ENCODE results near the gene DGKA.
"Not testable (repeated sequence)": the region's sequence is repeated elsewhere in the genome, so short reads cannot be mapped to it uniquely, and the experiment has no call there.

DGKA gene

DNA sequence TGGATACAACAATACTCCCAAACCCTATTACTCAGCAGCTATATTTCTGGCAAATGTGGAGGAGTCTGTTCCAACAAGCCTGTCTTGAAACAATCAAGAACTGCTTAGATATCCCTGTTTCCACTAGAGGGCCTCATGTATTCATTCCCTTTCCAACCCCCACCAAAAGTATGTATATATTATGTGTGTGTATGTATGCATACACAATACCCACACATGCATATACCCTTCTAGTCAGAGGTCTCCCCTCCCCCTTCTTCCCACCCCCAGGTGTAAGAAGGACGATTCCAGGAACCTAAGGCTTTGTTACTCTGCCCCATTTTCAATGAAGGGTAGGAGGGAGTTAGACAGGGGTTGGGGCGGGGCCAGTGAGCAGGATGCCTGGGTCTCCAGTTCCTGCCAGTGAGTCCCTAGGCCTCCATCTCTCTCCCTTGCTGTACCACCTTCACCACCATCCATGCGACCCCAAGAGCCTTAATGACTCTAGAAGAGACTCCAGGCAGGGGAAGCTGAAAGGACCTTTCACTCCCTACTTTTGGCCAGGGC lies at the start of gene DGKA:
TSS of gene DGKA (plus strand) at position 392 of the 546 bp plus-strand sequence. CDS start 5,342 bp downstream, outside the sequence.
- peak; percentile 88 for DNase-seq (ENCODE audit: low spot score)

DNA sequence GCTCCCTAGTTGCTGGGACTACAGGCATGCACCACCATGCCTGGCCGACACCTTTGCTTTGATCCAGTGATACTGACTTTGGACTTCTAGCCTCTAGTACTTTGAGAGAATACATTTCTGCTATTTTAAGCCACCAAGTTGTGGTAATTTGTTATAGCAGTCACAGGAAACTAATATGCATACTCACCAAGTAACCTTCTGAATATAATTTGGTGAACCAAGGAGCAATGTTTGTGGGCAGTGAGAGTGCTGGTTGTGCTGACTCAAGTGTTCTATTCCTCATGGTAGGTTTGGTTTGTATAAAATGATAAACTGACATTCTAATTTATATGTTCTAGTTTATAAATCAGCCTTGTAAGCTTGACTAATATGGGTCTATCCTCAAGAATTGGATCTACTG lies 45.8 kb upstream of the DGKA start:
- DNase-seq (ENCODE audit: low spot score): no peak

GRCh38 chr12:55891310-55891709 lies 39.7 kb upstream of the DGKA start:
- DNase-seq (ENCODE audit: low spot score): no peak

DNA sequence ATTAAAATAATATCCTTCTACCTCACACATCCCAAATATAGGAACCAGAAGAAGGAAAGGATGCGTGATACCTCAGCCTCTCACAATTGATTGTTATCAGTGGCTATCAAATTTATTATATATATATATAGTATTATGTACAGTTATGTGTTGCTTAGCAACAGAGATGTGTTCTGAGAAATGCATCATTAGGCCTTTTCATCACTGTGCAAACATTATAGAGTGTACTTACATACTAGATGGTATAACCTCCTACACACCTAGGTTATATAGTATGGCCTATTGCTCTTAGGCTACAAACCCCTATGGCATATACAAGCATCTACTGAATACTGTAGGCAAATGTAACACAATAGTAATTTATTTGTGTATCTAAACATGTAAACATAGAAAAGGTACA lies 37.2 kb upstream of the DGKA start:
- no peak for DNase-seq (ENCODE audit: low spot score)

GRCh38 chr12:55899082-55899481 lies 31.9 kb upstream of the DGKA start:
- peak; percentile 3 for DNase-seq (ENCODE audit: low spot score)

GRCh38 chr12:55901881-55902490 lies 29.0 kb upstream of the DGKA start:
- no peak for DNase-seq (ENCODE audit: low spot score)

GRCh38 chr12:55906056-55906455 lies 24.9 kb upstream of the DGKA start:
- DNase-seq (ENCODE audit: low spot score): no peak

- DNase-seq (ENCODE audit: low spot score): no peak
Measured at GRCh38 chr12:55908726-55909512, 22.0 kb upstream of the DGKA start.

GRCh38 chr12:55909513-55909884 lies 21.5 kb upstream of the DGKA start:
- DNase-seq (ENCODE audit: low spot score): no peak

- DNase-seq (ENCODE audit: low spot score): no peak
Measured at GRCh38 chr12:55912908-55913307, 18.1 kb upstream of the DGKA start.

GRCh38 chr12:55915482-55915859 lies 15.5 kb upstream of the DGKA start:
- no peak for DNase-seq (ENCODE audit: low spot score)

DNA sequence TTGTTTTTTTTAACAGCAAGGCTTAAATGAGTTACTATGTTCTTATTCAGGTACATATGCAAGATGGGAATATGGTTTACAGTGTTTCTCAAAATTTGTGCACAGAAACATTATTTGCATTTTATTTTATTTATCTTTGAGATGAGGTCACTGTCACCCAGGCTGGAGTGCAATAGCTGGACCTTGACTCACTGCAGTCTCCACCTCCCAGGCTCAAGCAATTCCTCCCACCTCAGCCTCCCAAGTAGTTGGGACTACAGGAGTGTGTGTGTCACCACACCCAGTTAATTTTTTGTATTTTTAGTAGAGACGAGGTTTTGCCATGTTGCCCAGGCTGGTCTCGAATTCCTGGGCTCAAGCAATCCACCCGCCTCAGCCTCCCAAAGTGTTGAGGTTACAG lies 11.9 kb upstream of the DGKA start:
- DNase-seq (ENCODE audit: low spot score): not testable (repeated sequence)

GRCh38 chr12:55922126-55922525 lies 8.8 kb upstream of the DGKA start:
- DNase-seq (ENCODE audit: low spot score): no peak

- not testable (repeated sequence) for DNase-seq (ENCODE audit: low spot score)
Measured at GRCh38 chr12:55923648-55924047, 7.3 kb upstream of the DGKA start.

DNA sequence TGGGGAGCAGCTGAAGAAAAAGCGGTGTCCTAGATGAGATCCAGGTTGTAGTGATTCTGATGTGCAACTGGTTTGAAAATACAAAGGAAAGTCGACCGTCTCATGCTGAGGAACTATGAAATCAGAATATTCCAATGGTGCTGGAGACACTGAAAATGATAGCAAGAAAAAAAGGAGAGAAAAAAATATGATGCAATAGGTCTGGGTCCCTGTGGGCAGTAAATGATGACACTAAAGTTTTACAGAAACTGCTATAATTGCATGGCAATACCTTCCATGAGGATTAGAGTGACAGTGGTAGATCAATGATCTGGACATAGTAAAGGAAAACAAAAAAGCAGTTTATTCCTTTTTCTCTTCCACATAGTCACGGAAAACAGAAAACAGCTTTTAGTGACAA lies 5.6 kb upstream of the DGKA start:
- DNase-seq (ENCODE audit: low spot score): no peak

DNA sequence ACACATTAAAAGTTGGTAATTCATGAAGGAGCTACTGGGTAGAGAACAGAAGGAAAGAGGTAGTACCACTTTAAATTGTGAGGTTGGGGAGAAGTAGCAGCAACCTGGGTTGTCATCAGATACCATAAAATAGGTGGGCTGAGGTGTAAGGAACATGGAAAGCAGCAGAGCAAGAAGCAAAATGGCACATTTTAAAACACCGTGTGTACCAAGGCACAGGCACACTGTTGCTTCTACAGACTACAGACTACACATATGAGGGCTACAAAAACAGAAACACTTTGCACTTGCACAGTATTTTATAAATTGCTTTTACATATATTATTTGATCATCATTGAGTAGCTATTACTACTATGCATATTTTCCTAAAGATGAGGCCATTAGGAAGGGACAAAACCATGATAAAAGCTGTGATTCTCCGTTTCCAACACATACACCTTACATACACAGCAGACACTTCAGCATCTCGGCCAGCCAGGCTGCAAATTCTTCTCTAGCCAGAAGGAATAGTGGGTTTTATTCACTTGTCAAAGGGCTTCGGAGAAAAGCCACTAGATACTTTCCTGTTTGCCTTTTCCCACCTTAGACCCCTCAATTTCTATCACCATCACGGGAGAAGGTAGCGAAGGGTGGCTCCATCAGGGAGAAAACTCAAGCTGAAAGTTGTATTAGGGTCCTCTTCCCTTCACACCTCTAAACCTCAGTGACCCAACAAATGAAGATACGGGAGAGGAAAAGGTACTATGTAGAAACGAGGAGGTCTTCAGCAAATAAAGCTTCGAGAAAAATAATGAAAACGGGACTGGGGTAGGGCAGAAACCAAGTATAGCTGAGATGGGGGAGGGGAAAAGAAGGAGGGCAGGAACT lies 4.9 kb upstream of the DGKA start:
- DNase-seq (ENCODE audit: low spot score): no peak

- DNase-seq (ENCODE audit: low spot score): peak; percentile 93
Measured at GRCh38 chr12:55926738-55927587, 4.0 kb upstream of the DGKA start.

DNA sequence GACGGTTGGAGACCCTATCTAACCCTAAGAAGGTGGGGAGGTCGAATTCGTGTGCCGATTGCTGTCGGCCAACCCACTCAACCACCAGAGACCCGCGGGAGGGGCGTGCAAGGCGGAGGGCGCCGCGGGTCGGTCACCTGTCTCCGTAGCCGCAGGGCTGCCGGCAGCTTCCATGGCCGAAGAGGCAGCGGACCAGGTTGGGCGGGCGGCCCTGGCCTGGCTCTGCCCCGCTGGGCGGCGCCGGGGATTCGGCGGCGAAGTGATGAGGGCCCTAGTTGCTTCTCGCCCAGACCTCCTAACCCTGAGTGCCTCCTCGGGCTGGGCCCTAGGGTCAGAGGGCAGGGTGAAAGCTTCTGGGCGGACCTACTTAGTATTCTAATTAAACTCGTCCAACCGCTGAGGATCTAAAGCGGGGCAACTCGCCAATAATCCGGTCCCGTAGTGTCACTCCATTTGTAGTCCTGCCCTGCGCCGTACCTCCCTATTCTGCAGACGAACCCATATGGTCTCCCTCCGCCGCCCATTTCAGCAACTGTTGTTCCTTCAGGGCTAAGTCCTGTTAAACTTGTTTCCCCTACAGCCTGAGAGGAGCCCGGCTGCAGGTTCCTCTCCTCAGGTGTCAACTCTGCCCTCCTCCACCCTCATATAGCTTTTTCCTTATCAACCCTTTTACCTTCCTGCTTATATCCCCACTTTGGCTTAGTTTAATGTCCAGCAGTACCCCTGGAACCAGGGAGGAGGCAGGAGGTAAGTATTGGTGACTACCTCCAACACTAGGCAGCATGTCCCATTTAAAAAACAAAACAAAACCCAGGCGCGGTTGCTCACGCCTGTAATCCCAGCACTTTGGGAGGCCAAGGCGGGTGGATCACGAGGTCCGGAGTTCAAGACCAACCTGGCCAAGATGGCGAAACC lies 3.1 kb upstream of the DGKA start, which contains the start of gene PYM1:
TSS of gene PYM1 (minus strand) at position 307 of the 915 bp plus-strand sequence. CDS start at position 174, 133 bp downstream.
- DNase-seq (ENCODE audit: low spot score): peak; percentile 77

- DNase-seq (ENCODE audit: low spot score): peak; percentile 96
Measured at GRCh38 chr12:55929306-55929791, 1.6 kb upstream of the DGKA start.

DNA sequence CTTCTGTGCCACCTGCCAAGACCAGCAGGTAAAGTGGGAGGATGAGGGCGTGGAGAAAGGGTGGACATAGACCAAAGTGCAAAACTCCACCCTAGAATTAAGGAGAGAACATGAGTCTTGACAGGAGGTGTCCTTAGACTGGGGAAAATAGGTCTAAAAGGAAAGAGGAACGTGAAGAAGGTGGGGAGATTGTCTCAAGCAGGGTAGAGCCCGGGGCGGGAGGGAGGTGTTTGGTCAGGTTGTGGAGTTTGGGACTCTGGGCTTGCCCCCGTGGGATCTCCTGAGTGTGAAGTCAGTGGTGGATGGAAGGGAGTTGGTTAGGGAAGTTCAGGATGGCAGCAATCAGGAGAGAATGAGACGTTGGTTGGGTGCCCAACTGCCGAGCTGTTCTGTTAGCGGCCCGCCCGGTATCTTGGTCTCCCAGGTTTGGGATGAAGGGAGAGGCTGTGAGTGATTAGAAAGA lies 386 bp downstream of the DGKA start:
- no peak for DNase-seq (ENCODE audit: low spot score)
